HG03469 (cell line): ENCODE measurements around the gene KRT80.

ENCODE experiments used
- ATAC-seq: cut with Tn5 transposase; IDR thresholded peaks from one replicate; pipeline ENCODE4 v1.9.1; 2021; ENCODE audit warnings: mild to moderate bottlenecking, moderate library complexity, moderate number of reproducible peaks; ENCODE audit not compliant: unreplicated experiment

KRT80 gene

DNA sequence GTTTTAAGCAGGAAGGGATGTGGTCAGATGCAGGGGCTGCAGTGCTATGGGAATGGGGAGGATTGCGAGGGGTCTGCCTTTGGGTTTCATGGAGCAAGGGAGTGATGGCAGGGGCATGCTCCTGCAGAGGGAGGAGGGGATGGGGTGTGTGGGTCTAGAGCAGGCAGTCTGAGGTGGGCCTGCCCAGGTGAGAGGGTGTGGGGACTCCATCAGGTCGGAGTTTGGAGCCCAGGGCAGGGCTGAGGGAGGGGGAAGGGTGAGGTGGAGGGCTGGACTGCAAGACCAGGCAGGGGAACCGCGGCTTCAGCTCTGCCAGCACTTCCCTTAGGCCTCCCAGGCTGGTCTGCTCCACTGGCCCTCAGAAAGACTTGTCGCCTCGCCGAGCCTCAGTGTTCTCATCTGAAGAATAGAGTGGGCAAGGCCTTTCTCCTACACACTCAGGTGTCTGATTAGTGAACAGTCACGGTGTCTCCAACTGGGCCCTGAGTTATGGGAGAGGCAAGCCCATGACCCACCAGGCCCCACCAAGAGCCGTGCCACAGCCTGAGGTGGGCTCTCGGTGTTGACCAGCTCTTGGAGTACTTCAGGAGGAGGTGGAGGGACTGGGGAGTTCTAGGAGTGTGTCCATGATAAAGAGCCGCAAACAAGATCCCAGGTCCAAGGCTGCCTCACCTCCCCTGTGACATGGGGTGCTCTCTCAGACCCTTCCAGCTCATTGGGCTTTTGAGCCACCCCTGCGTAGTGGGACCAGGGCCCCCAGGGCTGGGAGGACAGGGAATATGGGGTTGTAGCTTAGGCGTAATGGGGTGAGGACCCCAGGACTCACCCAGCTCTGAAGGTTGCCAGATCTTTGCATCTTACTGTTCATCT is 20.1 kb upstream of the KRT80 start:
- no peak for ATAC-seq

DNA sequence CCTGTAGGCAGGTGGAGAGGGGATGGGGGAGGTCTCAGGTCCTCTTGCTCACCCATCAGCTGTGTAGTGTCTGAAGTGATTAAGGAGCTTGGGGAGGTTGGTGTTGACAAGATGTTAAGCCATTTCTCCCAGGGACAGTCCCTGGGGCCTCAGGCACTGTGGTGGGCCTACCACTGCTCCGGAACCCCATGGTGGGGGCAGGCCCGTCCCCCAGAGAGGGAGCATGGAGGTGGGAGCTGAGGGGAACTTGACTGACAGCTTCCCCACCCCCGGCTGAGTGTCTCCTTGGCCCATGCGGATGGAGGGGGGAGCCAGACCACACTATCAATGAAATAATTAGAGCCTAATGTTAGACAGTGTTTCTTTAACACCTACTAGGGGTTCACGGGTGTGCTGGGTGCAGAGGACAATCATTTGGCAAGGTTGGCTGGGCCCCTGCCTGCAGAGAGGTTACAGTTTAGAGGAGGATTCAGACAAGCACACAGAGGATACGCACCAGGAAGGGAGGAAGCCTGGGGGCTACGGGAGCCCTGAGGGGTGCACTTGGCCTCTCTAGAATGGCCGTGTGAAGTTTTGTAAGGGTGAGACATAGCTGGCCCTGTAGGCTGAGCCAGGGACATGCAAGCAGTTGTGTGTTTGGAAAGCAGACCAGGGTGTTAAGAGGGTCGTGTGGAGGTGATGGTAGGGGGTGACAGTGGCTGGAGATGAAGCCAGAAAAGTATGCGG is 19.3 kb upstream of the KRT80 start:
- no peak for ATAC-seq

DNA sequence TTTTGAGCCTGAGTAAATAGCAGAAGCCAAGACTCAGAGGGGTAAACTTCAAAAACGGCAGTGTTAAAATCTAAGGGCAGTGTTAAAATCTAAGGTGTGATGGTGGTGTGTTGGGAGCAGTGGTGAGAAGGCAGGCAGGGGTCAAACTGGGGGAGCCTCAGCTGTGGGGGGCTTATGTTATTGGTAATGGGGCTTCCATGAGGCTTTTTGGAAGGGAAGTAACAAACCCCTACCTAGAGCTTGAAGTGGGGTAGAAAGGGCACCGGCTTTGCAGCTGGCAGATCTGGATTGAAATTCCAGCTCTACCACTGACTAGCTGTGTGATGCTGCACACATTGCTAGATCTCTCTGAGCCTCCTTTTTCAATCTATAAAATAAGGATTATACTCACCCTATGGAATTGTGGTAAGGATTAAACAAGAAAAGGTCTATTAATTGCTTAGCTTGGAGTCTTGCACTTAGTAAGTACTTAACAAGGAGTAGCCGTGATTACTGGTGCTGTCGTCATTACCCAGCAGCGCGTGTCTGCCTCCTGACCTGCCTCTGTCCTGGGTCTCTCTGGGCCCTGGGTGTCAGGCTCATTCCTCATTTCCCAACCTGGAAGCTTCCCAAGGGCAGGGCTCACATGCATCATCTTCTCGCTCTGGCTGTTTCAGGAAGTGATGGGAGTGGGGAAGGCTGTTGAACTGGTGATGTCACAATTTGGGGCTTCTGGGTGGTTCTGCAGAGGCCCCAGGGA is 18.5 kb upstream of the KRT80 start:
- no peak for ATAC-seq

DNA sequence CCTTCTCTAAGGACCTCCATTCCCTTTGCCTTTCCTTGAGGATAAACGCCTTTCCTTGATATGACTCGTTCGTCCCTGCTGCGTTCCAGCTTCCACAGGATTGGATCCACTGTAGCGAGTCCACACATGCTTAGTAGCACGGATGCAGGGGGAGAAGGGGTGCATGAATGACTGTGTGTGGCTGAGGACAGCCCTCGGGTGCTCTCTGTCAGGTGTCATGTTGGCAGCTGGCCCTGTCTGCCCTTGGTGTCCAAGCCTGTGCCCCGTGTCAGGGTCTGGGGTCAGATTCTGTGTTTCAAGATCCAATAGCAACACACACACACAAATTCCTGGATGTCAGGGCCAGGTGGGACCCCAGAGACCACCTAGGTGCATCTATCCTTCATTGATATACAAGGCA is 17.5 kb upstream of the KRT80 start:
- no peak for ATAC-seq

DNA sequence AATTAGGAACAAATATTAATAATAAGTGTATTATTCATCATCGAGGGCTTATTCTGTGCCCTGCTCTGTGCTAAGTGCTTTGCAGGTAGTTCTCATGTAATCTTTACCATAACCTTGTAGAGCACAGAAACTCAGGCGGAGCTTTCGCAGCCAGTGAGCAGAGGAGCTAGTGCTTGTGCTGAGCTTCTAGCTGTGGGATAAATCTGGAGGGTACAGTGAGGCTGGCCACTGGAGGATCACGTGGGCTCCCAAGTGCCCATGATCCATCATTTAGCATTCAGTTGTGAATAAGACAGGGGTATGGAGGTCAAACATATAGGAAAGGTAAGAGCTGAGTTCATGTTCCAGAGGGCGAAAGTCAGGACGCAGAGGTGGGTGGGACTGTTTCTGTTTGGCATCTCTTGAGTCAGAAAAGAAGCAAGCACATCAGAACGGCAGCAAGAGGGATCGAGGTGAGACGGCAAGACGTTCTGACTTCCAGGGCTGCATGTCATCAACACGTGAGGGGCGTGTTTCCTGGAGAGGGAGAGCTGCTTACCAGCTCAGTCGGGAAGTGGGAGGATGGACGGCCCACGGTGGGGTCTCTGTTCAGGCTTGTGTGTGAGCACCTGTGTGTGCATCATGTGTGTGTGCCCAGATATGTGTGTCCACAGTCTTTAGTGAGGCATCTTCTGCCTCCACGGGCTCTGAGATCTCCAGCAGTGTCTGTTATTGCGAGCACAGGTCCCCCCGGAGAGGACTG is 16.8 kb upstream of the KRT80 start:
- ATAC-seq = no peak

DNA sequence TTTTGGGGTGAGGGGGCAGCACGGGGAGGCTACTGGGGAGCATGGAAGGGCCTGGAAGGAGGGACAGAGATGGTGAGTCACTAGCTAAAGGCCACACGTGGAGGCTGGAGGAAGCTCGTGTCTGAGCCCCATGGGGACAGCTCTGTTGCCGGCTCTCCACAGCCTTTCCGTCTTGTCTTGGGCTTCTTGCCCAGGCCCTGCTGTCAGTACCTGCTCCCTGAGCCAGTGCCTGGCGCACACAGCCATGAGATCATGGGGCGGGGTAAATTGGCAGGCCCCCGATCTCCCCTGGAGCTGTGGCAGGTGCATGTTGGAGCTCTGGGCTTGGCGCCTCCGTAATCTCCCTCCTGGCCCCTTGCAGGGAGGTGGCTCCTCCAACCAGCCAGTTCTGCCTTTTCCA is 16.1 kb upstream of the KRT80 start:
- ATAC-seq = no peak

DNA sequence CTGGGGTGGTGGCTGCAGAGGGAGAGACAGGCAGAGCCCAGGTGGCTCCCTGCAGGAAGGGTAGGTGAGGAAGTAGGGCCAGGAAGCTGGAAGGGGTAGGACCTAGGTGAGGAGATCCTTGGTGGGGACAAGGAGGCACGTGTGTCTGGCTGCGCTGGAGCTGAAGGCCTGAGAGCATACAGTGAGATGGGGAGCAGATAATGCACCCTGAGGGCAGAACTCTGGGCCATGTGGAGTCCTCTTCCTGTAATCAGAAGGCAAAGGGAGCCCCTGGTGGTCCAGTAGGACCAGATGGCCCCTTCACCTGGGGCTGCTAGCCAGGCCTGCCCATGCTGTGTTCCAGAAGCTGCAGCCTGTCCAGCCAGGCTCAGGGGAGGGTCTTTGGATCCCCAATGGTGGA is 15.3 kb upstream of the KRT80 start:
- ATAC-seq = no peak

DNA sequence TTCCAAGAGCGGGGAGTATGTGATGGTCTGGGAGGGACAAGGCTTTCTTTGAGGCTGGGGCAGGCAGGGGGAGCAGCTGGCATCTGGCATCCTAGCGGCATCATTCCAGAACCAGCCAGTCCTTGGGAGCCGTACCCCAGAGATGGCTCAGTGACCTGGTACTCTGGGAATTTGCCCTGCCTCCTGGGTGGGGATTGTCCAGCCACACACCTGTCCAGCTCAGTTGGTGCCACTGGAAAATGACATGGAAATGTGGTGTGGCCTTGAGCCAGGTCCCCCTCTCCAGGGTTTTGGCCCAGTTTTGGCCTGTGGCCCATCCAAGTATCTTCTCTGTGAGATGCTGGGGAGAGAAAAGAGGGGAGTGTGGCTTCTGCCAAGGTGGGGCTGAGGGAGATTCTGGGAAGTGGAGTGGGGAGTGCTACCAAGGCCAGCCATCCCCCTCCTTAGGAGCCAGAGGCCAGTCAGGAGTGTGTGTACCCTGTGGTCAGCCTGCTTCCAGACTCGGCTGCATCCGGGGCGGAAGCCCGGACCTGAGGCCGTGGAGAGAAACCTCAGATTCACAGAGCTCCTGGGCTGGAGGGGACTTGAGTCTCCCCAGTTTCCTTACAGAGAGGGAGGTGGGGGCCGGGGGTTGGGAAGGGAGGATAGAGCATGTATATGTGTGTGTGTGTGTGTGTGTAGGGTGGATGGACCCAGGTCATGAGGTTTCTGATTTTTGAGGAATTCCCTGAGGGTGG is 14.7 kb upstream of the KRT80 start:
- no peak for ATAC-seq

DNA sequence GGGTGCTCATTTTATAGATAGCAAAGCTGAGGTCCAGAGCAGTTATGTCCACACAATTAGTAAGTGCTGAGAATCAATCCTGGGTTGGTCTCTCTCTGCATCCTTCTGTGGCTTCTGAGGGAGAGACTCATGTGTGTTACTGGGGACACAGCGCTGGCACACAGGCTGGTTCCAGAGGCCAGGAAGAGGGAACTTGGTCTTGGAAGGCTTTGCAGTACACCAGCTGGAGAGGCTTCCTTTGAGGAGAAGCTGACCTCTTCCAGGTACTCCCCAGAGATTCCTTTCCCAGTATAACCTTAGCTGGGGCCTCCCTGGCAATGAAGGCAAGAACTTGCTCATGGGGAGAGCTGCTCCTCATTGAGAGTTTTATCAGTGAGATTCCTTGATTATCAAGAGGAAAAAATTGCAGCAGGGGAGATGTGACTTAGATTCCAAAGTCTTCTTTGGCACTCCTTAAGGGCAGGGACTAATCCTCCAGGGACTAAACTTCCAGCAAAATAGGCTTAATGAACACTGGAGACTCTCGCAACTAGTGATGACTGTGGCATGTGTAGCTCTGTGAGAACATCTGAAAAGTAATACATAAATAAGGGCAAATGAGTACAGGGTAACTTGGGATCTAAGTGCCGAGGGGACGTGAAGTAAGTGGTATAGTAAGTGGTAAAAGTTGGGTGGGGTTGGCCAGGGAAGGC is 13.9 kb upstream of the KRT80 start:
- no peak for ATAC-seq

DNA sequence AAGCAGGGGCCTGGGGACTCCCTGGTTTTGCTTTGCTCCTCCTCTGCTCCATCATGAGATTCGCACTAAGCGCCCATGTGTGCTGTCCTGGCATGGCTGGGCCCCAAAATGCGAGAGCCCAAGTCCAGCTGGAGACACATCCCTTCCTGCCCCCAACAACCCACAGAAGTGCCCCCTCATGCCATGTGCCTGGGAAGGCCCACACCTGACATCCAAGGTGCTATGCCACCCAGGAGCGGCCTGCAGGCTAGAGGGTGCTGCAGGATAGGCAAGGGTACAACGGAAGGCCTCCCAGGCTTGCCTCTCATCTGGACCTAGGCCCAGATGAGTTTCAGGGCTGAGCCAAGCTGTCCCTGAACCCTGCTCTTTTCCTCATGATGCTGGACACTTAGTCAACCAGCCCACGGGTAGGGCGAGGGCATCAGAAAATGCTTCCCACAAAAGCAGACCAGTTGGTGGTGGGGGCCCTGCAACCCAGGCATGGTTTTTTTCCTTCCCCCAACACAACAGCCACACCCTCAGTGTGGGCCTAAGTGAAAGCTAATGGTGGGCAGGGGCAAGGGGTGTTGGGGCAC is 13.2 kb upstream of the KRT80 start:
- no peak for ATAC-seq

DNA sequence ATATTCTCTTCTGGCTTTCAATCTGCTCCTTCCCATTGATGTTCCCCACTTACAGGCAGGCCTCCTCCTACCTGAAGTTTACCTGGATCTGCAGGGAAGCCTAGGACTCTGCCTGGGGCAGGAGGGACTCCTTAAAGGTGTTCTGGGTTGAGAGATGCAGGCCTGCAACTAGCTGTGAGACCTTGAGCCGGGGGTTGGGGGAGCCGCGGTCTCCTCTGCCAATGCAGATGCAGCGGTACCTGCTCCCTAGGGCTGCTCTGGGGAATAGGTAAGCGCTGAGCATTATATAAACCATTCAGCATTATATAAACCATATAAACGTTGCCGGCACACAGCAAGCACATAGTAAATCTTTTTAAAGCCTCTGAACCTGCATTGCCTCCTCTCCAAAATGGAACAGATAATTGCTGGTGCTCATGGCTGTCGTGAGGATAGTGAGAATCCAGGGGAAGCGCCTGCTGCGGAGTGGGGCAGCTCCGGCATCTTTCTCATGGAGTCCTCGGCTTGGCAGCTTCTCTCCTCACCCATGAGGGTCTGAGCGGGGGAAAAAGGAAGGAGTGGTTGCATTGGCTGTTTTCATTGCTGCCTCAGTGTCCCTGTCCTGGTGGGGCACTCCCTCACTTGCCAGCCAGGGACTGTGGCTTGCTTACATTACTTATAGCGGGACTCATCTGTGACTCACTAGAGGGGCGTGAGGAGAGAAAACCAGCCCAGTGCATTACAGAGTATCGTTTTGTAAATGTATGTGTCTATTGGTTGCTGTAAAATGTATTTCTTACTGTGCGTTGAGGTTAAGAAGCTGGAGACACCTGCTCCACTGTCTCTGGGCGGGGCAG is 12.5 kb upstream of the KRT80 start:
- ATAC-seq = no peak

DNA sequence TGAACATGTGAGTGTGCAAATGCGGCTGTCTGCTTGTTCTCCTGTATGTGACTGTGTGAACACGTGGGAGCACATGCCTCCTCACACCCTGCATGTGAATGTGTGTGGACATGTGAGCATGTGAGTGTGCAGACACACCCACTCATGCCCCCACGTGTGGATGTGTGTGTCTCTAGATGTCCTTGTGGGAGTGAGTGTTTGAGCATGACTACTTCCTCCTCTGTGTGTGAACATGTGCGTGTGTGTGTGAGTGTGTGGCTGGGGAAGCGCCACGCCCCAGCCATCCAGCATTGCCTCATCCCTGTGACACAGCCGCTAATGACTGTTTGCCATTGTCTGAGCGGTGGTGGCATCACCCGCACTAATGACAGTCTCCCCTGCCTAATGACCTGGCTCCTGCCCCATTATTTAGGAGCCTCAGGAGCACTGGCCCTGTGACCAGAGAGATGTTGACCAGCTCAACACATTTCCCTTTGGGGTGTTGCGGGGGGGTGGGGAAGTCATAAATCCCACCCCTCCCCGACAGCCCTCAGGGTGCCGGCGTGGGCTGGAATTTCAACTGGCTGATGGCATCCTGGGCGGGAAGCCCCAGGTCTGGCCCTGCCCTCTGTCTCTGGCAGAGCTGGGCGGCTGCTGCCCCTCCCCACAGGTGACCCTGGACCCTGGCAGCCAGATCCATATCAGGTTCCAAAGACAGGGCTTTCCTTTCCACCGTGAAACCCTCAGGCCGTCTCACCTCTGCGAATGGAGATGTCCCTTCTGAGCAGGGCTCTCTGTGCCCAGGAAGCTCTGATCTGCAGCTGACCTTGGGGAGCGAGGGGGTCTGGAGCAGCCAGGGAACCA is 11.5 kb upstream of the KRT80 start:
- no peak for ATAC-seq

DNA sequence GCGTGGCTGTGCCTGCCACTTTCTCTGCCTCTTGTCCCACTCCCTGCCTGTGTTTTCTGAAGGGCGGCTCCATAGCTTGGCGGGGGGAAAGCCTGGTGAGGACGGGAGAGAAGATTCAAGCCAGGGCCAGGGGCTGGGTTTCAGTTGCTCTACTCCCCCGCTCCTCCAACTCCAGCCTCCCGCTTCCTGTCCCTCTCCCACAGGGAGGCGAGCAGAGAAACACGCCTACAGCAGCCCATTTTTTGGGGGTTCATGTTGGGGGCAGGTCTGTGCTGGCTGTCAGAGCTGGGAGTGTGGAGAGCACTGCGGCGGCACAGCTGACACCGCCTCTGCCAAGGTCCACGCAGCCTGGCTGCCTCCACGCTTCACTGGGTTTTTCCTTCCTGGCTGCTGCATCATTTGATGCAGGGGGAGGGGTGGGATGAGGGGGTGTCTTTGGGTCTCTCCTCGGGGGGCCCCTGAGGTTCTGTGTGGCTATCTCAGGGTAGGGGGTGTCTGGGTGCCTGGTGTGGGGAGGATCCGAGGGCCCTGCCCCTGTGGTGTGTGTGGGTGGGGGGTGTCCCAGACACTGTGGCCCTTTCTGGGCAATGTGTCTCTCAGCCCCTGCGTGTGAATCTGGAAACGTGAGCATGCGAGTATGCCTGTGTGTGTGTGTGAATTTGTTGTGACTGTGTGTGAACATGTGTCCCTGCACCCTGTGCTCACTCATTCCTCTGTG is 10.7 kb upstream of the KRT80 start:
- ATAC-seq = no peak

DNA sequence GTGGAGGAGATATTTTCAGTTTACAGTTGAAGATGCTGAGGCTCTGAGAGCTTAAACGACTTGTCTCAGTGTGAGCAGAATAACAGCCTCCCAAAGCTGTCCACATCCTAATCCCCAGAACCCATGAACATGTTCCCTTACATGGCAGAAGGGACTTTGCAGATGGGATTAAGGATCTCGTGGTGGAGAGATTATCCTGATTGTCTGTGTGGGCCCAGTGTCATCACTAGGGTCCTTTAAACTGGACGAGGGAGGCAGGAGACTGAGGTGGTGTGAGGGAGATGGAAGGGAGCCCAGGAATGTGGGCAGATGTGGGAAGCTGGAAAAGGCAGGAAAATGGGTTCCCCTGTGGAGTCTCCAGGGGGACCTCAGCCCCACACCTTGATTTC is 9.6 kb upstream of the KRT80 start:
- no peak for ATAC-seq

DNA sequence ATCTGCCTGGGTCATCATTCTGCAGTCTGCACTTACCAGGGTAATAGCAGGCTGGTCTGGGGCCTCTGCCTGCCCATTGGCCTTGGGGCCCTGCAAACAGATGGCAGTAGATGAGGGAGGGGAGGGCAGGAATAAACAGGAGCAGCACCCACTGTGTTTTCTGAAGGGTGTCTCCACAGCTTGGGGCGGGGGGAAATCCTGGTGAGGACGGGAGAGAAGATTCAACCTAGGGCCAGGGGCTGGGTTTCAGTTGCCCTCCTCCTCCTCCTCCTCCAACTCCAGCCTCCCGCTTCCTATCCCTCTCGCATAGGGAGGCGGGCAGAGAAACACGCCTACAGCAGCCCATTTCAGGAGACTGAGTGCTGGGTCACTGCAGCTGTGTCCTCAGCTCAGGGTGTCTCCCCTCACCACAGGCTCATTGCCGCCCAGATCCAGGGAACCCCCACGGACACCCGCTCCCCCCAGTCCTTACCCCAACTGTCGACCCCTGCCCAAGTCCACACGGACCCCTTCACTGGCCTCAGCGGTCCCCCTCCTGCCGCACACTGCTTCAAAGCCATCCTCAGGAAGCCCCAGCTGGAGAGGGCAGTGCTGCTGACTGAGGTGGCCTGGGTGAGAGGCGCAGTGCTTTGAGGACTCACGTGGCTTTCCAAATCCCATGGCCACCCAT is 9.1 kb upstream of the KRT80 start:
- ATAC-seq = no peak

DNA sequence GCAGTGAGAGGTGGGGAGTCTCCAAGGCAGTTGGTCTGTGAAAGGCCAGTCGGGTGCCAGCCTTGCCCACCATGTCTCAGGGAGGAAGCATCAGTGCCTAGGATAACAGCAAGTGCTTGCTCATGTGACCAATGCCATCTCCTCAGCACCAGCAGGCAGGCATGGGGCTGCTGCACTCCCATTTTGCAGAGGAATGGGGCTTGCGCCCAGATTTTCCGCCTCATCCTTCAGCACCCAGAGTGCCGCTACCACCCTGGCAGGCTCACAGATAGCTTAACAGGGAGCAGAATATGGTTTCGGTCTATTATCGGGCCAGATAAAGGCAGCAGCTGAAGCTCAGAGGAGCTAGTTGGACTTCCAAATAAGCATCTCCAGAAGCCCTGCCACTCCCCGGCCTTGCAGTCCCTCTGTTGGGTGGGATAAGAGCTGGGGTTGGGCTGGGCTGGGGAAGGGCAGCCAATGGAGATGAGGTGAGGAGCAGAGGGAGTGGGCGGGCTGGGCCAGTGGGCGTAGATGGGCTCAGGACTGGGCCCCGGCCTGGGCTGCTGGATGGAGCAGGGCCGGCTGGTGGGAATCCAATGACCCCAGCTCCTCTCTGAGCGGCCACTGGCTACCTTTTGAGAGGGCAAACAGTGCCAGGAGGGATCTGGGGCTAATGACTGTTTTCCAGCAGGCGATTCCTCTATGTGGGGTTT is 8.4 kb upstream of the KRT80 start:
- no peak for ATAC-seq
